Body of pancreas (tissue), 4 donors: Measurements from ENCODE around the gene SC5D.

Experiments used
- POLR2A ChIP-seq, 3 donors: fragments of 450-650 bp; IDR thresholded peaks; one replicate each; pipeline ENCODE4 v1.6.1; 2016; ENCODE audit warnings: antibody characterized with exemption in 3 of 3, mild to moderate bottlenecking in 2 of 3
- TF ChIP-seq, protein P1 (sequence below), 7 experiments: fragments of 450-650 bp in 4 of 7; fragments of 200-600 bp in 3 of 7; sonication (generic) in 3 of 7; IDR thresholded peaks; one replicate each; pipeline ENCODE4 v1.5.1; 2016 to 2019; ENCODE audit warnings: antibody characterized with exemption in 7 of 7

DNA sequence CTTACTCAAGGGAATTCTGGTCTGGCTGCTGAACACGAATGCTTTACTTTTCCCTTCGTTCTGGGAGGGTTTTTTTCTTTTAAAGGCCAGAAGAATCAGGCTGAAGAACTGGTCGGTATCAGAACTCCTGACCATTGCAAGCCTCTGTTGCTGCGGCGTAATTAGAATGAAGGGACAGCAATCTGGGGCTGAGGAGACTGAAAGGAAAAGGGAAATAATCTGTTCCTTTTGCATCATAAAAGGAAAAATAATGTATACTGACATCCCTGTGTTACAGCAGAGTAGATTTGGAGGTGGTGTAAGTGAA is 670 bp downstream of the SC5D start:
- no peak for TF ChIP-seq POLR2A (IDR thresholded peaks at IDR 0.05)
- TF ChIP-seq, protein P1, sequence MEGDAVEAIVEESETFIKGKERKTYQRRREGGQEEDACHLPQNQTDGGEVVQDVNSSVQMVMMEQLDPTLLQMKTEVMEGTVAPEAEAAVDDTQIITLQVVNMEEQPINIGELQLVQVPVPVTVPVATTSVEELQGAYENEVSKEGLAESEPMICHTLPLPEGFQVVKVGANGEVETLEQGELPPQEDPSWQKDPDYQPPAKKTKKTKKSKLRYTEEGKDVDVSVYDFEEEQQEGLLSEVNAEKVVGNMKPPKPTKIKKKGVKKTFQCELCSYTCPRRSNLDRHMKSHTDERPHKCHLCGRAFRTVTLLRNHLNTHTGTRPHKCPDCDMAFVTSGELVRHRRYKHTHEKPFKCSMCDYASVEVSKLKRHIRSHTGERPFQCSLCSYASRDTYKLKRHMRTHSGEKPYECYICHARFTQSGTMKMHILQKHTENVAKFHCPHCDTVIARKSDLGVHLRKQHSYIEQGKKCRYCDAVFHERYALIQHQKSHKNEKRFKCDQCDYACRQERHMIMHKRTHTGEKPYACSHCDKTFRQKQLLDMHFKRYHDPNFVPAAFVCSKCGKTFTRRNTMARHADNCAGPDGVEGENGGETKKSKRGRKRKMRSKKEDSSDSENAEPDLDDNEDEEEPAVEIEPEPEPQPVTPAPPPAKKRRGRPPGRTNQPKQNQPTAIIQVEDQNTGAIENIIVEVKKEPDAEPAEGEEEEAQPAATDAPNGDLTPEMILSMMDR (IDR thresholded peaks at IDR 0.05), result no peak
